ENCODE data around the gene EPHA8.

EPHA8 gene

GRCh38 chr1:22562584-22563583 is at the start of gene EPHA8:
Gene EPHA8, plus strand, starts transcription at chr1:22563489. Its CDS starts 147 bp downstream, at chr1:22563636.
- DNase-seq (ENCODE audit: low read depth in 1 of 2, low spot score in 1 of 2) = no peak

GRCh38 chr1:22516906-22517571 is 46.2 kb upstream of the EPHA8 start:
- DNase-seq (ENCODE audit: low read depth in 1 of 2, low spot score in 1 of 2) = no peak

- no peak for DNase-seq (ENCODE audit: low read depth in 1 of 2, low spot score in 1 of 2)
These were observed 45.3 kb upstream of the EPHA8 start for GRCh38 chr1:22517956-22518355.

GRCh38 chr1:22518379-22518778 is 44.9 kb upstream of the EPHA8 start:
- DNase-seq (ENCODE audit: low read depth in 1 of 2, low spot score in 1 of 2) = no peak

GRCh38 chr1:22520871-22521270 is 42.4 kb upstream of the EPHA8 start:
- DNase-seq (ENCODE audit: low read depth in 1 of 2, low spot score in 1 of 2) = no peak

GRCh38 chr1:22521692-22522091 is 41.6 kb upstream of the EPHA8 start:
- DNase-seq (ENCODE audit: low read depth in 1 of 2, low spot score in 1 of 2) = no peak

- no peak for DNase-seq (ENCODE audit: low read depth in 1 of 2, low spot score in 1 of 2)
These were observed 41.0 kb upstream of the EPHA8 start for GRCh38 chr1:22522221-22522743.

- no peak for DNase-seq (ENCODE audit: low read depth in 1 of 2, low spot score in 1 of 2)
These were observed 38.8 kb upstream of the EPHA8 start for GRCh38 chr1:22524481-22524880.

GRCh38 chr1:22525211-22525610 is 38.1 kb upstream of the EPHA8 start:
- DNase-seq (ENCODE audit: low read depth in 1 of 2, low spot score in 1 of 2) = no peak

- no peak for DNase-seq (ENCODE audit: low read depth in 1 of 2, low spot score in 1 of 2)
These were observed 37.6 kb upstream of the EPHA8 start for GRCh38 chr1:22525646-22526045.

- no peak for DNase-seq (ENCODE audit: low read depth in 1 of 2, low spot score in 1 of 2)
These were observed 37.2 kb upstream of the EPHA8 start for GRCh38 chr1:22526098-22526497.

- DNase-seq (ENCODE audit: low read depth in 1 of 2, low spot score in 1 of 2) = no peak
These were observed 36.6 kb upstream of the EPHA8 start for GRCh38 chr1:22526677-22527076.

- DNase-seq (ENCODE audit: low read depth in 1 of 2, low spot score in 1 of 2) = no peak
These were observed 36.2 kb upstream of the EPHA8 start for GRCh38 chr1:22527122-22527521.

GRCh38 chr1:22527555-22528296 is 35.6 kb upstream of the EPHA8 start:
- DNase-seq (ENCODE audit: low read depth in 1 of 2, low spot score in 1 of 2) = no peak

- DNase-seq (ENCODE audit: low read depth in 1 of 2, low spot score in 1 of 2) = no peak
These were observed 34.8 kb upstream of the EPHA8 start for GRCh38 chr1:22528451-22528850.

- no peak for DNase-seq (ENCODE audit: low read depth in 1 of 2, low spot score in 1 of 2)
These were observed 33.2 kb upstream of the EPHA8 start for GRCh38 chr1:22529901-22530621.

- DNase-seq (ENCODE audit: low read depth in 1 of 2, low spot score in 1 of 2) = no peak
These were observed 32.6 kb upstream of the EPHA8 start for GRCh38 chr1:22530715-22531114.

GRCh38 chr1:22531251-22531650 is 32.0 kb upstream of the EPHA8 start:
- DNase-seq (ENCODE audit: low read depth in 1 of 2, low spot score in 1 of 2) = no peak

GRCh38 chr1:22533244-22533895 is 29.9 kb upstream of the EPHA8 start:
- DNase-seq (ENCODE audit: low read depth in 1 of 2, low spot score in 1 of 2) = no peak

GRCh38 chr1:22534951-22535350 is 28.3 kb upstream of the EPHA8 start:
- no peak for DNase-seq (ENCODE audit: low read depth in 1 of 2, low spot score in 1 of 2)

All from activated CD4-positive, alpha-beta T cell treated with anti-CD3 and anti-CD28 coated beads, Interleukin-2, amount 50 U/mL, for 24 hours (primary cell).